ENCODE data around the gene PERM1.

PERM1 gene

DNA sequence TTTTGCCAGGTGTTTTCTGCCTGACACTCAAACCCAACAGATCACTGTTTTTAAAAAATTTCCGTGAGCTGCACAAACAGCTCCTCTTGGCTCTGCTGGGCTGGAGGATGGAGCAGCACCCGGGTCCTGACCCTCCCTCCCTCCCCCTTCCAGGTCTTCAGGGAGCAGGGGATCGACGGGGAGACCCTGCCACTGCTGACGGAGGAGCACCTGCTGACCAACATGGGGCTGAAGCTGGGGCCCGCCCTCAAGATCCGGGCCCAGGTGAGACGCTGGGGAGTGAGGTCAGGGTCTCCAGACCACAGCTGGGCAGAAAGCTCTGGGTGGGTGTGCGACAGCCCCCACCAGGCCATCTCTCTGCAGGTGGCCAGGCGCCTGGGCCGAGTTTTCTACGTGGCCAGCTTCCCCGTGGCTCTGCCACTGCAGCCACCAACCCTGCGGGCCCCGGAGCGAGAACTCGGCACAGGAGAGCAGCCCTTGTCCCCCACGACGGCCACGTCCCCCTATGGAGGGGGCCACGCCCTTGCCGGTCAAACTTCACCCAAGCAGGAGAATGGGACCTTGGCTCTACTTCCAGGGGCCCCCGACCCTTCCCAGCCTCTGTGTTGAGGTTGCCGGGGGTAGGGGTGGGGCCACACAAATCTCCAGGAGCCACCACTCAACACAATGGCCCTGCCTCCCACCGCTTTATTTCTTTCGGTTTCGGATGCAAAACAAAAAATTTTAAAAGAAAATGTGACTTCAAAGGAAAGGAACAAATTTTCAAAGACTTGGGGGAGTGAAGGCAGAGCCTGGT, 38.1 kb downstream of the PERM1 start:
- peak; percentile 60 for FAIRE-seq

DNA sequence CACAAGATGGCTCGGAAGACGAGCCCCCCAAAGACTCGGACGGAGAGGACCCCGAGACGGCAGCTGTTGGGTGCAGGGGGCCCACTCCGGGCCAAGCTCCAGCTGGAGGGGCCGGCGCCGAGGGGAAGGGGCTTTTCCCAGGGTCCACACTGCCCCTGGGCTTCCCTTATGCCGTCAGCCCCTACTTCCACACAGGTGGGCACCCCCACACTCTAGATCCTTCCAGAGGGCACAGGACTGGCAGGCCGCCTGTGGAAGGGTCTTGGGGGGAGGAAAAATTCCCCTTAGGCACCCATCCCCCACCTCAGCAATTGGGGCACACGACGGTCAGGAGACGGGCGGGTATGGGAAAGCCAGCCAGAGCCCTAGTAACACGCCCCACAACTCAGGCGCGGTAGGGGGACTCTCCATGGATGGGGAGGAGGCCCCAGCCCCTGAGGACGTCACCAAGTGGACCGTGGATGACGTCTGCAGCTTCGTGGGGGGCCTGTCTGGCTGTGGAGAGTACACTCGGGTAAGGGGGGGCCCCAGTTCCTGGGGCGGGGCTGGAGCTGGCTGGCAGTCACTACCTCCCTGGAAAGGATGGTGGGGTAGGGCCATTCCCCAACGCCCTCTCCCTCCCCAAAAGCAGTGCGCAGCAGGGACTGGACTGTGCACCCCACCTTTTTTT, 38.9 kb downstream of the PERM1 start:
- no peak for FAIRE-seq

DNA sequence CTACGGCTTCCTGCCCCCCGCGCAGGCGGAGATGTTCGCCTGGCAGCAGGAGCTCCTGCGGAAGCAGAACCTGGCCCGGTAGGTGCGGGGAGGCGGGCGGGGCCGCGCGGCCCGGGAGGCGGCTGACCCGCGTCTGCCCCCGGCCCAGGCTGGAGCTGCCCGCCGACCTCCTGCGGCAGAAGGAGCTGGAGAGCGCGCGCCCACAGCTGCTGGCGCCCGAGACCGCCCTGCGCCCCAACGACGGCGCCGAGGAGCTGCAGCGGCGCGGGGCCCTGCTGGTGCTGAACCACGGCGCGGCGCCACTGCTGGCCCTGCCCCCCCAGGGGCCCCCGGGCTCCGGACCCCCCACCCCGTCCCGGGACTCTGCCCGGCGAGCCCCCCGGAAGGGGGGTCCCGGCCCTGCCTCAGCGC, 39.5 kb downstream of the PERM1 start:
- FAIRE-seq: no peak

DNA sequence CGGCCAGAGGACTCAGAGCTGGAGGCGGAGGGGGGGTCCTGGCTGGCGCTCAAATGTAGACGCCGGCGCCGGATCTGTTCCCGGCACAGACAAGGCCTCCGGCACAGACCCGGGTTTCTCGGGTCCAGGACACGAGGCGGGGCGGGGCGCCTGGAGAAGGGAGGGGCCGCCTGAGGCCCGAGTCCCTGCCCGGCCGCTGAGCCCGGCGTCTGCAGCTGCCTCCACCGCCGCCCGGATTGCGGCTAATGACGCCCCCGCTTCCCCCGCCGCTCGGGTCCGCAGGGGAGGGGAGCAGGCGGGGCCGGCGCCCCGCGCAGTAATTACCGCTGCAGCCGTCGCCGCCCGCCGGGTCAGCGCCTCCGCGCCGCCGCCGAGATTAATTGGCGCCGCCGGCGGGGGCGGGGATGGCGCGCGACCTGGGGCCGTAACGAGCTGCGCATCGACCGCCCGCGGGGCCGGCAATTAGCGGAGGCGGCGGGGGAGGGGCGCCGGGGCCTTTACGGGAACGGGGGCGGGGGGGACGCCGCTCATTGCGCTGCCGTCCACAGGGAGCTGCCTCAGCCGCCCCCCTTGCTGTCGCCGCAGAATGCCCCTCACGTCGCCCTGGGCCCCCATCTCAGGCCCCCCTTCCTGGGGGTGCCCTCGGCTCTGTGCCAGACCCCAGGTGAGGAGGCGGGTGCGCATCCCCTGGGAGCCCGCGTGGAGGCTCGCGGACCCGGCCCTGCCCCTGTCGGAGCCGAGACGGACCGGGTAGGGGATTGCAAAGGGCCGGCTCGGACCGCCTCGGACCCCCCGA, 40.1 kb downstream of the PERM1 start:
- no peak for FAIRE-seq

DNA sequence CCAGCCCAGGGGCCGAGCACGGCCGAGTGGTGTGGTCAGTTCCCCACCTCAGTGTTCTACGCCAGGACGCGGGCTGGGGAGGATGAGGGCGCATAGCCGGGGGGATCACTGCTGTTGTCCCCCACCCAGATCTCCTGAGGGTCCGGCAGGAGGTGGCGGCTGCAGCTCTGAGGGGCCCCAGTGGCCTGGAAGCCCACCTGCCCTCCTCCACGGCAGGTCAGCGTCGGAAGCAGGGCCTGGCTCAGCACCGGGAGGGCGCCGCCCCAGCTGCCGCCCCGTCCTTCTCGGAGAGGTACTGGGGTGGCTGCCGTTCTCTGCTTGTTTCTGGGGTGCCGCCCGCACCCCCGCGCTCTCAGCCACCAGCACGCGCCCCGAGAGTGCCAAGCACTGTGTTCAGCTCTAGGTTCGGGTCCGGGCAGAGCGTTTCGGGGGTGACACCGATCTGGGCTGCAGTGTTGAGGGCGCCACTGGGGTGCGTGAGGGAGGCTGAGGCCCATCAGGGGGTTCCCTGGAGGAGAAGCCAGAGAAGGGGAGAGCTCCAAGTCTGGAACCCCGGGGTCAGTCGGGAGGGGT, 40.8 kb downstream of the PERM1 start:
- no peak for FAIRE-seq

DNA sequence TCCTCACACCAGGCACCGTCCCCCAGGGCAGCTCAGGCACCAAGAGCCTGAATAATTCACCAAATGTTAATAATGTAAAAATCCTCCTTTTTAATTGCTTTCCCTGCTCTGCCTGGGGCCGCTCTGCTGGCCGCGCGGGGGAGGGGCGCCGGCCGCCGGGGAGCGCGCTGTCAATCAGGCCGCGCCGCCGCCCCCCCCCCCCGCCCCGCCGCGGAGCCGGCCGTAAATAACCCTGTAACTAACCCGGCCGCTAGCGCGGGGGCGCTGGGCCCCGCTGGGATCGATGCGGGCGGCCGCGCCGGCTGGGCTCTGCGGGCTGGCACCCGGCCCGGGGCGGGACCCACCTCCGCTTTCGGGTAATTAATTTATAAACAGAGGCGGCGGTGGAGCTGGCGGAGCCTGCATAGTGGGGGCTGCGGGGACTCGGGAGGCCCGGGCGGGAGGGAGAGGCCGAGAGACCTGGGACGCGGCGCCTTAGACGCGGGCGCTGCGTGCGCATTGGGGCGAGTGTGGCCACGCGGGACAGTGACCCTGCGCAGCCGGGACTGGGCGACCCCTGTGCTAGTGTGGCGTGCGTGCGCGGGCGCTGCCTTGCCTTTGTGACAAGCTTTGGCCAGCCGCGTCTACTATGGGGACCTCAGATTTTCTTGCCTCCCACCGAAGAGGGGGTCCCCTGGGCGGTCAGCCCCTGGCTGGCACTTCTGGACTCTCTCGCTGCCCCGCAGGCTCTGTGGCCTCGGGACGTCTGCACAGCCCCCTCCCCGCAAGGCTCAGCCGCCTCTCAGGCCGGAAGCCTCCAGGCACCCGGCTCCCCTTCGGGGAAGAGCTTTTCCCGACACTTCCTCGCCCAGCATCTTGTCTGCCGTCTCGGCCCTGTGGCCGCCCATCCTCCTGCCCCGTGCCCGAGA, 41.5 kb downstream of the PERM1 start:
- FAIRE-seq: no peak

DNA sequence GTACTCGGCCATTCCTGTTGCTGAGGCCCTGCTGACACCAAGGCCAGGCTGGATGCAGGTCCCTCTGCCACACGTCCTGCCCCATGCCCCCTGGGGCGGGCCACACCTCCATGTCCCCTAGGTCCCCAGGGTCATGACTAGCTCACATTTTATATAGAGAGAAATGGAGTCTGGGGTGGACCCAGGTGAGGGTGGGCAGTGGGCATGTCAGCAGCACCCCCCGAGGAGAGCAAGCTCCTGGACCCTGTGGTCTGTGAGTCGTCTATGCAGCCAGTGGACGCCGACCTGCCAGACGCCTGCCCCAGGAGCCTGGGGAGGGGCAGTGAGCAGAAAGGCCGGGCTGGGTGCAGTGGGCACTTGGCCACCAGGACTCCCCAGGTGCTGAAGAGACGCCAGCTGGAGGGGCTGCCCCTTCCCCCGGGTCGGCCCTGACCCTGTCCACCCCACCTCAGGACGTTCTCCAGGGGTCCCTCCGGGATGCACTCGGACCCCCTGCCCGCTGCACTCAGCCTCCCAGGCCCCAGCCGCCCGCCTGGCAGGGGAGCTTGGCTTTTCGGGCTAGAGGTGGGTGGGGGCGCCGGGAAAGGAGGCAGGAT, 42.3 kb downstream of the PERM1 start:
- no peak for FAIRE-seq

DNA sequence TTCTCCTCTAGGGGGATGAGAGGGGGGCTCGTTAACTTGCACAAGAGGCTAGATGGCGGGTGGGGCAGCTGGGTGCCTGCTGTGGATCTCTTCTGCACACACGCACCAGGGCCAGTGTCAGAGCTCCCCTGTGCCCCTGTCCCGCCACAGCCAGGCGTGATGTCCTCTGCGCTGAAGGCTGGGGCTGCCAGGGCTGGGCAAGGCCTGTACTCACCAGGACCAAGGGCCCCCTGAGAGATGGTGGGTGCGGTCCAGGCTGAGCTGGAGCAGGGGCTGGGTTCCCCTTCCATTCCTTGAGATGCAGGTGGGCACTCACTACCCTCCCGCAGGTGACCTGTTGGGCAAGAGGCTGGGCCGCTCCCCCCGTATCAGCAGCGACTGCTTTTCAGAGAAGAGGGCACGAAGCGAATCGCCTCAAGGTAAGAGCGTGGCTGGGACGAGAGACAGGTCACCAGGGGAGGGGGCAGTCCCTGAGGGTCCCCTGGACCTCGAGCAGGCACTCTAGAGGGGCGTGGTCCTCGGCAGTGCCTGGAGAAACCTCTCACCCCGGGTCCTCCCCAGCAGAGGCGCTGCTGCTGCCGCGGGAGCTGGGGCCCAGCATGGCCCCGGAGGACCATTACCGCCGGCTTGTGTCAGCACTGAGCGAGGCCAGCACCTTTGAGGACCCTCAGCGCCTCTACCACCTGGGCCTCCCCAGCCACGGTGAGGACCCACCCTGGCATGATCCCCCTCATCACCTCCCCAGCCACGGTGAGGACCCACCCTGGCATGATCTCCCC, 43.0 kb downstream of the PERM1 start:
- no peak for FAIRE-seq

DNA sequence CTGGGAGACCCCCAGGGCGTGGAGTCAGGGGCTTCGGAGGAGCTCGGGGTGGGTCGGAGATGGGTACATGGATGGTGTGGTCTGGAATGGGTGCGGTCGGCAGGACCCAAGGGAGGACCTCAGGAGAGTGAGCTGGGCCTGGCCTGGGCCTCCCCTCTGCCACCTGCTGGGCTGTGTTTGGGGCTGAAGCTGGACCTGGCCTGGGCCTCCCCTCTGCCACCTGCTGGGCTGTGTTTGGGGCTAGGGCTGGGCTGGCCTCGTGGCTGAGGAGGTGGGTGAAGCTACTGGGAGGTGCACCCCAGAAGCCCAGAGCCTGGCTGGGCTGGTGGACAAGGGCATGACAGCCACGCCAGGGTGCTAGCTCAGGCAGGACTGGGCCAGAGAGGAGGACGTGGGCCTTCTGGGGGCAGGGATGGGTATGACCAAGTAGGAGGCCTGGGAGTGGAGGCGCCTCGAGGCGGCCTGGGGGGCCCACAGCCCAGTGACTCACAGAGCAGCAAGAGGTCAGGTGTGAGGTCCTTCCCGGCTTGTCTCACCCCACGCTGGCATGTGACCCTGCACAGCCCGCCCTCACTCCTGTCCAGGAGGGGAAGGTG, 43.7 kb downstream of the PERM1 start:
- no peak for FAIRE-seq

DNA sequence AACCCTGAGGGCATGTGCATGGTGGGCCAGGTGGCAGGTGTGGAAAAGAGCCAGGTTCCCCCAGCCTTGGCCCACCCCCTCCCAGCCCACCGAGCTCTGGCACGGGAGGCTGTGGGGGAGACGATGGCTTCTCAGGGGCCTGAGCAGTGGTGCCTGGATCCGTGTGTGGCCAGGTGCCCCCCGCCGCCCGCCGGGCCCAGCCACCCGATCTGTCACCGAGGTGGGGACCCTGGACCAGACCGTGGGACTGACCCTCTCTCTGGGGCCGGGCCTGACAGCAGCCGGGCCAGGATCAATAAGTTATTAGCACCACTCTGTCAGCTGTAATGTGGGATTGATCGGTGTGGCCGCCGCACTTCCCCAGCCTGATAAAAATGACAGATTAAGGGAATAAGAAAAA, 44.4 kb downstream of the PERM1 start:
- FAIRE-seq: no peak

DNA sequence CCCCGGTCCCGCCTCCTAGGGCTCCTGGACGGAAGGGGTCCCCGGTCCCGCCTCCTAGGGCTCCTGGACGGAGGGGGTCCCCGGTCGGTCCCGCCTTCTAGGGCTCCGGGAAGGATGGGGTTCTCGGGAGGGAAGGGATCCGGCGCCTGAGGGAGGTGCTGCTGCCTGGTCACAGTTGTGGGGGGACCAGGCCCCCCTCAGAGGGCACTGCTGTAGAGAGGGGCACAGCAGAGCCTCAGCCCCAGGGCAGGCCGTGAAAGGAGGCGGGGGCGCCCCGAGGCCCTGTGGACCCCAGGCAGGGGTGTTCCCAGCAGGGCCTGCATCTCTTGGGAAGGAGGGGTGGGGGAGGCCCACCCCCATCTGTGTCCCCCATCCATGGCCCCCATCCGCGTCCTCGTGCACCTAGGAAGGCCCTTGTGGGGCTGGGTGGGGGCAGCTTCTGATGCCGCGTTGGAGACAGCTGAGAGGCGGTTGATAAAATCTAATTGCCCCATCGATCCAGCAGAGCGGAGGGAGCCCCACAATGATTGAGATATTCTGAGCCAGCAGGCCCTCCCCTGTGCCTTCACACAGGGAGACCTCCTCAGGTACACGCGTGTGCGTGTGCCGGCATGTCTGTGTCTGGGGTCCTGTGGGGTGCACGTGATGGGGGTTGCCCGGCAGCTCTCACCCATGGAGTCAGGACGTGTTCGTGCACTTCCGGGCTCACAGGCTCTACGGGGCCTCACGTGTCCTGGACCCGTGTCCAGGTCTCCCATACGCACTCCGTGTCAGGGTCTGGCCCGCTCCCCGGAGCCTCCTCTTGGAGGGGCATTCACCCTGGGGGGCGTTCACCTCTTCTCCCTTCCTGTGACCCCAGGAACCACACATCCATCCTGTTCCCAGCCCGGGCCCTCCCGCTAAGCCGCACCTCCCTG, 45.3 kb downstream of the PERM1 start:
- FAIRE-seq: no peak

DNA sequence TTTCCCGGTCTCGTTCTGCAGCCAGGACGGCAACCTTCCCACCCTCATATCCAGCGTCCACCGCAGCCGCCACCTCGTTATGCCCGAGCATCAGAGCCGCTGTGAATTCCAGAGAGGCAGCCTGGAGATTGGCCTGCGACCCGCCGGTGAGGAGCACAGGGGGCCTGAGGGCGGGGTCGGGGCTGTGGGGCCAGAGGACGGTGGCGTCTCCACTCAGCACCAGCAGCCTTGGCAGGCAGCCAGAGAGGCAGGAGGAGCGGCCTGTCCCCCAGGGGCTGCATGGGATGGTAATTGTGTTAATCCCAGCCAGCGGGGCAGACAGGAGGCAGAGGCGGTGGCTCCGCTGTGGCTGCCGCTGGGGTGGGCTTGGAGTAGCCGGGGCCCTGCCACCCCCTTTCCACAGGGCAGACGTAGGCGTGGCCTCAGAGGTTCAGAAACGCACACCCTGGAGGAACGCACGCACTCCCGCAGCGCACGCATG, 46.1 kb downstream of the PERM1 start:
- no peak for FAIRE-seq

DNA sequence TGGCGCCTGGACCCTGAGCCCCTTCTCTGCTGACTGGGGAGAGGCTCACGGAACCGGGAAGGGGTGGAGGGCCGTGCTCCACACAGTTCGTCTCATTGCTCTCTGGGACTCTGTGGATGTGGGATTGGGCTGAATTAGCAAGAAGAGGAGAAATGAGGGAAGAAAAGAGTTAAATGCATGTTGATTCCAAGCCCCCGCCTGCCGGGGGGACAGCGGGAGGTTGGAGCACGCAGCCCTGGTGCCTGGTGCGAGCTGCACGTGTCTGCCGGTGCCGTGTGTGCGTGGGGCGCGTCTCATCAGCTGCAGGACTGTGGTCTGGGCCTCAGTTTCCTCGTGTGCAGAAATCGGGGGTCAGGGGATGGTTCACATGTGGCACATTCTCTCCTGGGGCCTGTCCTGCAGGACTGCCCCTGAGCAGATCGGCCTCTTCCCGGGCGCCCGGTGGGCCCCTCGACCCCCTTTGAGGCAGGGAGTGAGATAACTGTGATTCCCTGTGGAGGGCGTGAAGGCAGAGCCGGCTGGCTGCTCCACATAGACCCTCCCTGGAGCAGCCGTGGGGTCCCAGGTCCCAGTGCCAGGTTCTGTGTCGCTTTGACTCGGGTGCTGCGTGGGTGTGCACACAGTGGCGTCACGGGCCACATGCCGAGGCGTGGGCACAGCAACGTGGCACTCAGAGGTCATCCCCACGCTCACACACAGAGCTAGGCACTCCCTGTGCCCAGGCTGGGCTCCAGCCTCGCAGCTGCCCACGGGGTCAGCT, 46.7 kb downstream of the PERM1 start:
- no peak for FAIRE-seq

DNA sequence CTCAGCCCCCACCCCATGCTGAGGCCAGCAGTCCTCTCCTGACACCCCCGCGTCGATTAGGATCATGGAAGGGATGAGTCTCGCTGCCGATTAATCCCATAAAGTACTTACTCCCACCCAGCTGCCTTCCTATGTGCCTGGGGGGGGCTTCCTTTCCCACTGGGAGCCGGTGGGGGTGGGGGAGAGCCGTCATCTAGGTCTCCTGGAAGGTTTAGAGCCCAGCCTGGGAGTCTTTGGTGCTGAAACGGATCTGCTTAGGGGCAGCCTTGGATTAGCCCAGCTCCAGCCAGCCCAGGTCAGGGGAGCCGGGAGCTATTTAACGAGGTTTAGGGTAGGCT, 48.3 kb downstream of the PERM1 start:
- FAIRE-seq: no peak

DNA sequence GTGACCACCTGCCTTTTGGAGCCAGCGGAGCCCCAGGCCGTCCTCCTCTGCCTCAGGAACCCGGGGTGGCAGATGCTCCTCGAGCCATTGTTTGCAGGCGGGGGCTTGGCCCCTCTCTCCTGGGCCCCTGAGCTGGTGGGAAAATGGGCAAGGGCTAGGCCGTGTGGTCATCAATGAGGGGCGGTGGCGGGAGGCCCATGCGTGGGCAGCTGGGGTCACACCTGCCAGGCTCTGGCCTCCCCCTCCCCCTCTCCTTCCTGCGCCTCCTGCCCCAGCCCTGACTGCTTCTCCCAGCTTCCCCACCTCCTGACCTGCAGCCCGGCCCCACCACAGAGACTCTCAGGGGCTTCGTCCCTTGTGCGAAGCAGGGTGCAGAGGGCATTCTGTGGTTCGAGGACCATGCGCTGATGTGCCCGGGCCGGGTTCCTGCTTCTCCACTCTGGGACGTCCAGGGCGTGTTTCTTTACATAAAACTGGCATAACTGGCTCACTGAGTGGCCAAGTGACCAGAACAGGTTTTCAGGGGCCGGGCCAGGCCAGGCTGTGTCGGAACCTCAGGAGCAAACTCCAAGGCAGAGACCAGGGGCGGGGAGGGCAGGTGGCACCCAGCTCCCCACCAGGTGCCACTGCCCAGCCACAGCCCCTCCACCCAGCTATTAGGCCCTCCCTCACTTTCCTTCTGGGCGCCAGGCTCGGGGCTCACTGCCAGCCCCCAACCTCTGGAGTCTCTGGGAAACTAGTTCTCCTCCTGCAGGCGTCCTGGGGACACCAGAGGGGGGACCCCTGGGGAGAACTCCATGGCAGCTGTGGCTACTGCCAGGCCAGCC, 48.9 kb downstream of the PERM1 start:
- FAIRE-seq: no peak

DNA sequence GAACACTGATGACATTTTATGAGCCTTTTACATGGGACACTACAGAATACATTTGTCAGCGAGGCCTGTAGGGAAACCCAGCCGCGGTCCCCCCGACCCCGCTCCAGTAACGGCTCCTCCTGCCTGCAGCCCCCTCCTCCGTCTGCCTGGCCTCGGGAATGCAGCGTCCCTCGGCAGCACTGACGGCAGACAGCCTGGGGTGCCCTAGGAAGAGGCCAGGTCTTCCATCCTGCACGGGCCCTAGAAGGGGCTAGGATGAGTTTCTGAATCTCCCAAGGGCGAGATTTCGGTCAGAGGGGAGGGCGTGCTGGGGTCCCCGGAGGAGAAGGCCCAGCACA, 49.8 kb downstream of the PERM1 start:
- no peak for FAIRE-seq

DNA sequence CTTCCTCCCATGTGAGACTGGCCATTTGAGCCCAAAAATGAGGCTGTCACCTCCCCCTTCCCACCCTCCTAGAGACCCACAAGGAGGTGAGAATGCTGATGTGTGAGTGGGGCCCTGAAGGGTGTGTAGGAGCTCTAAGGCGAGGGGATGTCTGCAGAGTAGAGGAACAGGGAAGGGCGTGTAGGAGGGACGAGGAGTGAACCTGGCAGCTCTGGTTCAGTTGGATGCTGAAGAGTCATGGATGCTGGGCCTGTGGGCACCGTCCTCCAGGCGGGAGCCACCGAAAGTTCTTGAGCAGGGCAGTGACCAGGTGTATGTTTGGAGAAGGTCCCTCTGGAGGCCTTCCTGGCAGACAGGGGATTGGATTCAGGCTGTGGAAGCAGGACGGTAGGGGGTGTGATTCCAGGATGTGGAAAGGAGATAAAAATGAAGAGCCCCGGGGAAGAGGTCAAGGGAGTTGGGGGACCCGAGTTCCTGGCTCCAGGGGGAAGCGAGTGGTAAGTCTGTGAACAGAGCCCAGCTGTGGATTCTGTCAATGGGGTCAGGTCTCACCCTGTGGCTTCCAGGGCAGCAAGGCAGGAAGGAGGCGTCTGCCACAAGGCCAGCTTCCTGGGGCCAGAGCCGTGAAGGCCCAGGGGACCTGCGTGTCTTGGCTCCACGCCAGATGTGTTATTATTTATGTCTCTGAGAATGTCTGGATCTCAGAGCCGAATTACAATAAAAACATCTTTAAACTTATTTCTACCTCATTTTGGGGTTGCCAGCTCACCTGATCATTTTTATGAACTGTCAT, 50.3 kb downstream of the PERM1 start:
- no peak for FAIRE-seq
